RWPE2 (cell line): ENCODE results near the gene MARVELD1.

Source experiments
- ATAC-seq: fragments of 200-7000 bp; cut with Tn5 transposase; 3 replicates; pipeline ENCODE4 v1.9.1; 2021; ENCODE audit warnings: low read depth
- DNase-seq: peaks from one replicate; pipeline ENCODE4 v3.0.0-alpha.2; 2020; ENCODE audit warnings: low spot score
- H3K27ac ChIP-seq: fragments of 450-650 bp; 2 replicates; pipeline ENCODE4 v1.5.1; 2017; ENCODE audit warnings: mild to moderate bottlenecking; ENCODE audit not compliant: poor library complexity, severe bottlenecking
- H3K27me3 ChIP-seq: fragments of 250-450 bp; sonication (Bioruptor Pico); 2 replicates; pipeline ENCODE4 v1.5.1; 2021; ENCODE audit warnings: mild to moderate bottlenecking, moderate library complexity; ENCODE audit not compliant: insufficient read depth, poor library complexity, severe bottlenecking
- H3K36me3 ChIP-seq: fragments of 250-450 bp; sonication (Bioruptor Pico); 2 replicates; pipeline ENCODE4 v1.5.1; 2020; ENCODE audit warnings: low read depth, mild to moderate bottlenecking, moderate library complexity
- H3K4me1 ChIP-seq: fragments of 250-450 bp; sonication (Bioruptor Pico); 2 replicates; pipeline ENCODE4 v1.5.1; 2021; ENCODE audit warnings: mild to moderate bottlenecking, moderate library complexity; ENCODE audit not compliant: insufficient read depth, poor library complexity, severe bottlenecking
- H3K4me3 ChIP-seq: fragments of 250-450 bp; sonication (Bioruptor Pico); 2 replicates; pipeline ENCODE4 v1.5.1; 2021; ENCODE audit warnings: mild to moderate bottlenecking, moderate library complexity; ENCODE audit not compliant: severe bottlenecking
- H3K9me3 ChIP-seq: fragments of 250-450 bp; sonication (Bioruptor Pico); 2 replicates; pipeline ENCODE4 v1.5.1; 2021; ENCODE audit warnings: mild to moderate bottlenecking, moderate library complexity; ENCODE audit not compliant: severe bottlenecking
- CTCF ChIP-seq: fragments of 450-650 bp; IDR thresholded peaks from one replicate; pipeline ENCODE4 v1.5.1; 2017; ENCODE audit warnings: mild to moderate bottlenecking, moderate library complexity; ENCODE audit not compliant: poor library complexity, severe bottlenecking

Gene MARVELD1

GRCh38 chr10:97761331-97761865, 47.9 kb downstream of the MARVELD1 start:
- H3K9me3 ChIP-seq = no peaks in the 10 kb centered on the region
- no peaks in the 10 kb centered on the region for H3K4me1 ChIP-seq
- no peak for TF ChIP-seq CTCF
- DNase-seq = no peak
- no peaks in the 10 kb centered on the region for H3K27me3 ChIP-seq
- no peak overlapping the region for H3K27ac ChIP-seq
- no peak for ATAC-seq
- no peak overlapping the region for H3K4me3 ChIP-seq
- peaks cover 22% of the 10 kb centered on the region for H3K36me3 ChIP-seq

DNA sequence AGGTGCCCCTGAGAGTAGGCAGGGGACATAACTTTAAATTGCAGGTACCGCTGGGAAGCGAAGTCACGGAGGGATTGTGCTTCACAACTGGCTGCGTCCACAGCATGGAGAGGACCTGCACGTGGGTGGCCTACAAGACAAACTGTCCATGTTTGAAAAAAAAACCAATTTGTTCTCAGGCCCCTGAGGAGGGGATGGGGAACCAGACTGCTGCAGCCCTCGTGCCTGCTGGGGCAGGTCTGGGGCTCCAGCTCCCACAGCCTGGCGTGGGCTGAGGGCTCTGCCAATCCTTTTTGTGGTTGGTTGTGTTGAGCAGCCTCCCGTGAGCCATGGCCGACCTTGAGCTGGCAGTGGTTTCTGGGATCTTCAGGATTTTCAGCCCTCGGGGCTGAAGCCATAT, 48.5 kb downstream of the MARVELD1 start:
- Histone ChIP-seq H3K4me3 (no peak overlapping the region), H3K36me3 (peaks cover 22% of the 10 kb centered on the region)

DNA sequence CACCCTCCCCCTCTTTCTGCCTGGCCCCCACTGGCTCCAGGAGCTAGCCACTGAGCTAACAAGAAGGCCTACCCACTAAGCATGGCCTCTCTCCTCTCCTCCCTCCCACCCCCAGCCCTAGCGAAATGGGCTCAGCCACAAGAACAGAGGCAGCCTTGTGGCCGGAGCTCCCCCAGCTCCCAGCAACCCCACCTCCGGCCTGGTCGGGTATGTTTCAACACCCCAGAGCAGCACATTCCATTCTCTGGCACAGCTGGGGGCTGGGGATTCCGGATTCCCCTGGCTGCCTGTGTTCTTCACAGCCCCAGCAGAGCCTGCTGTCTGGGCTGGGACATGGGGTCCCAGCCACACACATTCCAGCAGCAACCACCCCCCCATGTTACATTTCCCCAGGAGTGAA, 49.3 kb downstream of the MARVELD1 start:
- no peak for TF ChIP-seq CTCF

More for the DNA sequence above, 48.5 kb downstream of the MARVELD1 start:
- DNase-seq = no peak
- H3K27me3 ChIP-seq = no peaks in the 10 kb centered on the region
- no peaks in the 10 kb centered on the region for H3K9me3 ChIP-seq
- ATAC-seq = no peak
- no peak overlapping the region for H3K27ac ChIP-seq
- no peaks in the 10 kb centered on the region for H3K4me1 ChIP-seq
- no peak for TF ChIP-seq CTCF

GRCh38 chr10:97763411-97763810, 49.9 kb downstream of the MARVELD1 start:
- H3K36me3 ChIP-seq = peaks cover 16% of the 10 kb centered on the region
- H3K4me1 ChIP-seq = no peaks in the 10 kb centered on the region
- H3K9me3 ChIP-seq = no peaks in the 10 kb centered on the region
- H3K27me3 ChIP-seq = no peaks in the 10 kb centered on the region
- no peak overlapping the region for H3K27ac ChIP-seq
- ATAC-seq (no peak), DNase-seq (no peak)
- H3K4me3 ChIP-seq = no peak overlapping the region
- no peak for TF ChIP-seq CTCF

More for the DNA sequence above, 49.3 kb downstream of the MARVELD1 start:
- H3K4me1 ChIP-seq = no peaks in the 10 kb centered on the region
- H3K27ac ChIP-seq = no peak overlapping the region
- ATAC-seq (no peak), DNase-seq (no peak)
- no peak overlapping the region for H3K4me3 ChIP-seq
- H3K9me3 ChIP-seq = no peaks in the 10 kb centered on the region
- no peaks in the 10 kb centered on the region for H3K27me3 ChIP-seq
- H3K36me3 ChIP-seq = peaks cover 19% of the 10 kb centered on the region

DNA sequence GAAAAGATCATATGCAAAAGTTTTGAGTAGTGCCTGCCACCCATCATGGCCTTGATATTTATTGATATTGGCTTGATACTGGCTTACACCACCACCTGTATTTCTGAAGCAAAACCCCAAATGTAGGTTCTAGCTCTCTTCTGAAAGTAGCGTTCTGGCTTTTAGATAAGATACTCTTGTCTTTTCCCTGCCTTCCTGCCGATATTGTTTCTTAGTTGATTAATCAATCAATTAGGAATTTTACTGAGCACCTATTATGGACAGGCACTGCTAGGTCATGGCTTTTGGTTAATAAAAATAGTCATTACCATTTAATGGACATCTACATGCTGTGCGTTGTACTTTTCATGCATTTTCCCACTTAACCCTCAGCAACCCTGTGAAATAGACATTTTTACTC, 50.4 kb downstream of the MARVELD1 start:
- TF ChIP-seq CTCF = no peak
- Histone ChIP-seq H3K4me3 (no peak overlapping the region), H3K9me3 (no peaks in the 10 kb centered on the region), H3K4me1 (no peaks in the 10 kb centered on the region), H3K27ac (no peak overlapping the region), H3K36me3 (peaks cover 14% of the 10 kb centered on the region), H3K27me3 (no peaks in the 10 kb centered on the region)
- DNase-seq (no peak), ATAC-seq (no peak)
